ENCODE results near the gene FH.

Gene FH

GRCh38 chr1:241519308-241520079 is at the start of gene FH:
Gene FH (minus strand): TSS chr1:241519755. CDS start chr1:241519722, 33 bp downstream.
- H3K27ac Mint-ChIP-seq (ENCODE audit: low read depth), result no peak within 1 kb of the TSS
- no peak within 1 kb of the TSS for H3K4me3 Mint-ChIP-seq
- H3K36me3 Mint-ChIP-seq (ENCODE audit: insufficient read depth), result peaks cover 4% of the 10 kb centered on the region
- peaks cover 9% of the 10 kb centered on the region for H3K4me1 Mint-ChIP-seq
- peak; percentile 100 for ATAC-seq (replicated peaks; ENCODE audit: extremely low read depth, poor library complexity, severe bottlenecking)
- no peaks in the 10 kb centered on the region for H3K9me3 Mint-ChIP-seq
- DNase-seq (ENCODE audit: low spot score in 2 of 2), result peak; percentile 89 to 90
- peaks cover 32% of the 10 kb centered on the region for H3K27me3 Mint-ChIP-seq

- DNase-seq (ENCODE audit: low spot score in 2 of 2) (no peak), ATAC-seq (replicated peaks; ENCODE audit: extremely low read depth, poor library complexity, severe bottlenecking) (no peak)
- Mint-ChIP-seq H3K36me3 (ENCODE audit: insufficient read depth) (peaks cover 2% of the 10 kb centered on the region), H3K27ac (ENCODE audit: low read depth) (no peak overlapping the region), H3K27me3 (peaks cover 9% of the 10 kb centered on the region), H3K4me3 (no peak overlapping the region), H3K4me1 (no peaks in the 10 kb centered on the region), H3K9me3 (no peaks in the 10 kb centered on the region)
Measured at GRCh38 chr1:241560849-241561187, 41.3 kb upstream of the FH start.

- H3K9me3 Mint-ChIP-seq, result no peaks in the 10 kb centered on the region
- H3K27me3 Mint-ChIP-seq, result peaks cover 9% of the 10 kb centered on the region
- H3K4me1 Mint-ChIP-seq, result no peaks in the 10 kb centered on the region
- DNase-seq (ENCODE audit: low spot score in 2 of 2) (no peak), ATAC-seq (replicated peaks; ENCODE audit: extremely low read depth, poor library complexity, severe bottlenecking) (no peak)
- peaks cover 2% of the 10 kb centered on the region for H3K36me3 Mint-ChIP-seq (ENCODE audit: insufficient read depth)
- no peak overlapping the region for H3K27ac Mint-ChIP-seq (ENCODE audit: low read depth)
- no peak overlapping the region for H3K4me3 Mint-ChIP-seq
Measured at GRCh38 chr1:241560146-241560848, 40.7 kb upstream of the FH start.

GRCh38 chr1:241557551-241558193 is 38.1 kb upstream of the FH start:
- H3K27me3 Mint-ChIP-seq, result peaks cover 9% of the 10 kb centered on the region
- no peaks in the 10 kb centered on the region for H3K4me1 Mint-ChIP-seq
- H3K9me3 Mint-ChIP-seq, result no peaks in the 10 kb centered on the region
- no peak overlapping the region for H3K4me3 Mint-ChIP-seq
- peaks cover 2% of the 10 kb centered on the region for H3K36me3 Mint-ChIP-seq (ENCODE audit: insufficient read depth)
- ATAC-seq (replicated peaks; ENCODE audit: extremely low read depth, poor library complexity, severe bottlenecking) (no peak), DNase-seq (ENCODE audit: low spot score in 2 of 2) (no peak)
- no peak overlapping the region for H3K27ac Mint-ChIP-seq (ENCODE audit: low read depth)

GRCh38 chr1:241557031-241557430 is 37.5 kb upstream of the FH start:
- Mint-ChIP-seq H3K4me3 (no peak overlapping the region), H3K27me3 (peaks cover 5% of the 10 kb centered on the region), H3K36me3 (ENCODE audit: insufficient read depth) (peaks cover 3% of the 10 kb centered on the region), H3K27ac (ENCODE audit: low read depth) (no peak overlapping the region), H3K9me3 (no peaks in the 10 kb centered on the region), H3K4me1 (peaks cover 2% of the 10 kb centered on the region)
- no peak for ATAC-seq (replicated peaks; ENCODE audit: extremely low read depth, poor library complexity, severe bottlenecking)
- no peak for DNase-seq (ENCODE audit: low spot score in 2 of 2)

- Mint-ChIP-seq H3K36me3 (ENCODE audit: insufficient read depth) (peaks cover 7% of the 10 kb centered on the region), H3K9me3 (no peaks in the 10 kb centered on the region), H3K4me1 (peaks cover 12% of the 10 kb centered on the region), H3K27me3 (no peaks in the 10 kb centered on the region), H3K27ac (ENCODE audit: low read depth) (no peak overlapping the region), H3K4me3 (no peak overlapping the region)
- DNase-seq (ENCODE audit: low spot score in 2 of 2) (no peak), ATAC-seq (replicated peaks; ENCODE audit: extremely low read depth, poor library complexity, severe bottlenecking) (no peak)
Measured at GRCh38 chr1:241555526-241555925, 36.0 kb upstream of the FH start.

GRCh38 chr1:241553886-241554592 is 34.5 kb upstream of the FH start:
- Mint-ChIP-seq H3K4me1 (peaks cover 12% of the 10 kb centered on the region), H3K9me3 (no peaks in the 10 kb centered on the region), H3K27ac (ENCODE audit: low read depth) (no peak overlapping the region), H3K4me3 (no peak overlapping the region), H3K27me3 (no peaks in the 10 kb centered on the region), H3K36me3 (ENCODE audit: insufficient read depth) (peaks cover 7% of the 10 kb centered on the region)
- DNase-seq (ENCODE audit: low spot score in 2 of 2), result no peak
- ATAC-seq (replicated peaks; ENCODE audit: extremely low read depth, poor library complexity, severe bottlenecking), result no peak

- Mint-ChIP-seq H3K9me3 (no peaks in the 10 kb centered on the region), H3K4me3 (peak overlapping the region; percentile 63), H3K4me1 (peaks cover 12% of the 10 kb centered on the region), H3K27ac (ENCODE audit: low read depth) (peak overlapping the region; percentile 26), H3K36me3 (ENCODE audit: insufficient read depth) (peaks cover 5% of the 10 kb centered on the region), H3K27me3 (peaks cover 2% of the 10 kb centered on the region)
- ATAC-seq (replicated peaks; ENCODE audit: extremely low read depth, poor library complexity, severe bottlenecking) (peak; percentile 66), DNase-seq (ENCODE audit: low spot score in 2 of 2) (peak in 1 of 2 donors; percentile 9)
Measured at GRCh38 chr1:241551759-241552638, 32.4 kb upstream of the FH start.

- H3K27ac Mint-ChIP-seq (ENCODE audit: low read depth), result no peak overlapping the region
- H3K9me3 Mint-ChIP-seq, result no peaks in the 10 kb centered on the region
- H3K4me1 Mint-ChIP-seq, result peaks cover 12% of the 10 kb centered on the region
- DNase-seq (ENCODE audit: low spot score in 2 of 2), result no peak
- no peak overlapping the region for H3K4me3 Mint-ChIP-seq
- peaks cover 5% of the 10 kb centered on the region for H3K36me3 Mint-ChIP-seq (ENCODE audit: insufficient read depth)
- ATAC-seq (replicated peaks; ENCODE audit: extremely low read depth, poor library complexity, severe bottlenecking), result no peak
- H3K27me3 Mint-ChIP-seq, result peaks cover 19% of the 10 kb centered on the region
Measured at GRCh38 chr1:241550318-241550717, 30.8 kb upstream of the FH start.

GRCh38 chr1:241548008-241548407 is 28.5 kb upstream of the FH start:
- no peak overlapping the region for H3K4me3 Mint-ChIP-seq
- no peak overlapping the region for H3K27ac Mint-ChIP-seq (ENCODE audit: low read depth)
- ATAC-seq (replicated peaks; ENCODE audit: extremely low read depth, poor library complexity, severe bottlenecking) (no peak), DNase-seq (ENCODE audit: low spot score in 2 of 2) (no peak)
- H3K4me1 Mint-ChIP-seq, result peaks cover 12% of the 10 kb centered on the region
- peaks cover 22% of the 10 kb centered on the region for H3K27me3 Mint-ChIP-seq
- H3K36me3 Mint-ChIP-seq (ENCODE audit: insufficient read depth), result peaks cover 5% of the 10 kb centered on the region
- no peaks in the 10 kb centered on the region for H3K9me3 Mint-ChIP-seq

- DNase-seq (ENCODE audit: low spot score in 2 of 2) (no peak), ATAC-seq (replicated peaks; ENCODE audit: extremely low read depth, poor library complexity, severe bottlenecking) (no peak)
- H3K4me1 Mint-ChIP-seq, result no peaks in the 10 kb centered on the region
- H3K27me3 Mint-ChIP-seq, result peaks cover 41% of the 10 kb centered on the region
- H3K4me3 Mint-ChIP-seq, result no peak overlapping the region
- H3K9me3 Mint-ChIP-seq, result no peaks in the 10 kb centered on the region
- no peaks in the 10 kb centered on the region for H3K36me3 Mint-ChIP-seq (ENCODE audit: insufficient read depth)
- no peak overlapping the region for H3K27ac Mint-ChIP-seq (ENCODE audit: low read depth)
Measured at GRCh38 chr1:241542199-241542907, 22.8 kb upstream of the FH start.

Data from central memory CD8-positive, alpha-beta T cell (primary cell).